22Rv1 (cell line): Measurements from ENCODE around the gene FRMD1.

Experiments
- CTCF ChIP-seq: fragments of 450-650 bp; IDR thresholded peaks from 2 replicates; pipeline ENCODE4 v1.5.1; 2017; ENCODE audit warnings: mild to moderate bottlenecking
- ZFX ChIP-seq: fragments of 450-650 bp; IDR thresholded peaks from 2 replicates; pipeline ENCODE4 v1.6.1; 2017; ENCODE audit warnings: antibody characterized with exemption, borderline replicate concordance

- TF ChIP-seq CTCF (no peak), ZFX (no peak)
Measured at GRCh38 chr6:168053957-168054471, 25.0 kb downstream of the FRMD1 start.
